SK-N-SH treated with all-trans-retinoic acid at 6 μM for 48 hours (cell line): ENCODE data around the gene ACRV1.

Experiments
- ATAC-seq: fragments of 200-7000 bp; cut with Tn5 transposase; 3 replicates; pipeline ENCODE4 v1.9.1; 2020; ENCODE audit warnings: mild to moderate bottlenecking, moderate library complexity
- ARNTL ChIP-seq: fragments of 450-650 bp; formaldehyde crosslinking; IDR thresholded peaks from 2 replicates; pipeline ENCODE4 v1.5.0; 2020; ENCODE audit warnings: low read depth, mild to moderate bottlenecking, moderate library complexity, borderline replicate concordance
- CSDC2 ChIP-seq: fragments of 250-450 bp; sonication (Bioruptor Pico); IDR thresholded peaks from 2 replicates; pipeline ENCODE4 v1.5.0; 2020; ENCODE audit warnings: mild to moderate bottlenecking, moderate library complexity
- ESRRG ChIP-seq: fragments of 250-450 bp; sonication (Bioruptor Pico); IDR thresholded peaks from 2 replicates; pipeline ENCODE4 v1.6.1; 2021; ENCODE audit warnings: mild to moderate bottlenecking
- GLIS3 ChIP-seq: fragments of 250-450 bp; sonication (Bioruptor Pico); IDR thresholded peaks from 2 replicates; pipeline ENCODE4 v1.5.0; 2020; ENCODE audit warnings: mild to moderate bottlenecking, moderate library complexity
- ISL1 ChIP-seq: fragments of 250-450 bp; sonication (Bioruptor Pico); IDR thresholded peaks from 2 replicates; pipeline ENCODE4 v2.1.2; 2022; ENCODE audit warnings: mild to moderate bottlenecking, moderate library complexity
- OSR1 ChIP-seq: fragments of 250-450 bp; sonication (Bioruptor Pico); IDR thresholded peaks from 2 replicates; pipeline ENCODE4 v1.8.0; 2022; ENCODE audit warnings: moderate library complexity, mild to moderate bottlenecking, inconsistent platforms
- PPARA ChIP-seq: fragments of 250-450 bp; sonication (Bioruptor Pico); IDR thresholded peaks from 2 replicates; pipeline ENCODE4 v1.5.0; 2020; ENCODE audit warnings: mild to moderate bottlenecking, borderline replicate concordance
- RARB ChIP-seq: fragments of 250-450 bp; sonication (Bioruptor Pico); IDR thresholded peaks from 2 replicates; pipeline ENCODE4 v1.8.0; 2021; ENCODE audit warnings: mild to moderate bottlenecking, moderate library complexity
- SNAI2 ChIP-seq: fragments of 250-450 bp; sonication (Bioruptor Pico); IDR thresholded peaks from 2 replicates; pipeline ENCODE4 v1.5.0; 2020; ENCODE audit warnings: mild to moderate bottlenecking, moderate library complexity
- TCF4 ChIP-seq: fragments of 250-450 bp; sonication (Bioruptor Pico); IDR thresholded peaks from 2 replicates; pipeline ENCODE4 v1.8.0; 2021; ENCODE audit warnings: mild to moderate bottlenecking, moderate library complexity, borderline replicate concordance
- TOX ChIP-seq: fragments of 250-450 bp; sonication (Bioruptor Pico); IDR thresholded peaks from 2 replicates; pipeline ENCODE4 v1.8.0; 2021; ENCODE audit warnings: mild to moderate bottlenecking, moderate library complexity, borderline replicate concordance
- ZC3H10 ChIP-seq: fragments of 250-450 bp; sonication (Bioruptor Pico); IDR thresholded peaks from 2 replicates; pipeline ENCODE4 v1.5.1; 2021; ENCODE audit warnings: mild to moderate bottlenecking, moderate library complexity
- ZFP3 ChIP-seq: fragments of 250-450 bp; sonication (Bioruptor Pico); IDR thresholded peaks from 2 replicates; pipeline ENCODE4 v1.5.0; 2020; ENCODE audit warnings: mild to moderate bottlenecking, moderate library complexity
- ZFP30 ChIP-seq: fragments of 450-650 bp; formaldehyde crosslinking; IDR thresholded peaks from 2 replicates; pipeline ENCODE4 v1.5.0; 2022; ENCODE audit warnings: mild to moderate bottlenecking, moderate library complexity
- ZNF565 ChIP-seq: fragments of 450-650 bp; formaldehyde crosslinking; conservative IDR thresholded peaks from 2 replicates; pipeline ENCODE4 v1.5.0; 2020; ENCODE audit warnings: low read depth, mild to moderate bottlenecking, moderate library complexity
- ZNF70 ChIP-seq: fragments of 450-650 bp; formaldehyde crosslinking; IDR thresholded peaks from 2 replicates; pipeline ENCODE4 v1.5.0; 2020; ENCODE audit warnings: mild to moderate bottlenecking, moderate library complexity
- ZNF8 ChIP-seq: fragments of 450-650 bp; formaldehyde crosslinking; IDR thresholded peaks from 2 replicates; pipeline ENCODE4 v1.5.0; 2020; ENCODE audit warnings: mild to moderate bottlenecking, moderate library complexity
- TF ChIP-seq, protein P1 (sequence below): fragments of 250-450 bp; sonication (Bioruptor Pico); IDR thresholded peaks from 2 replicates; pipeline ENCODE4 v1.5.0; 2020; ENCODE audit warnings: mild to moderate bottlenecking, moderate library complexity
- TF ChIP-seq, protein P2 (sequence below): fragments of 250-450 bp; sonication (Bioruptor Pico); IDR thresholded peaks from 2 replicates; pipeline ENCODE4 v1.5.1; 2021; ENCODE audit warnings: mild to moderate bottlenecking, moderate library complexity
- TF ChIP-seq, protein P3 (sequence below): fragments of 250-450 bp; sonication (Bioruptor Pico); IDR thresholded peaks from 2 replicates; pipeline ENCODE4 v1.8.0; 2020; ENCODE audit warnings: mild to moderate bottlenecking, moderate library complexity, borderline replicate concordance
- TF ChIP-seq, protein P4 (sequence below): fragments of 250-450 bp; sonication (Bioruptor Pico); IDR thresholded peaks from 2 replicates; pipeline ENCODE4 v1.8.0; 2021; ENCODE audit warnings: low read depth, mild to moderate bottlenecking, moderate library complexity, borderline replicate concordance
- TF ChIP-seq, protein P5 (sequence below): fragments of 250-450 bp; sonication (Bioruptor Pico); IDR thresholded peaks from 2 replicates; pipeline ENCODE4 v1.5.1; 2020; ENCODE audit warnings: low read depth, mild to moderate bottlenecking, moderate library complexity

ACRV1 gene

DNA sequence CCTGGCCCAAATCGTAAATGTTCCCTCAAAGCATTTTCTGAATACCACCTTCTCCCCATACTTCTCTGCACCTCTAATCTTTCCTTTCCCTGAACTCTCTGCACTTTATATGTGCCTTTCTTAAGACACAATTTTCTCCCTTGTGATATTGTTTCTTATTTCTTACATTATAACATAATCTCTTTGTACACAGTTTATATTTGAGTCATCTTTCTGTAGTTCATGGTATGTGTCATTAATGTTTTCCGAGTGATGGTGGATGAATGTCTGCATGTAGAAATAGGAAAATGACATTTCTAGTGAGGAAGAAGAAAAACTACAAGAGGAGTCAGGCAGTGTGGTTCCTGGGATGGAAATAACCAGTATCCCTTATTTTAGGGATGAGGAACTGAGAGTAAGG is 5.5 kb downstream of the ACRV1 start (continued):
- TF ChIP-seq, protein P1, sequence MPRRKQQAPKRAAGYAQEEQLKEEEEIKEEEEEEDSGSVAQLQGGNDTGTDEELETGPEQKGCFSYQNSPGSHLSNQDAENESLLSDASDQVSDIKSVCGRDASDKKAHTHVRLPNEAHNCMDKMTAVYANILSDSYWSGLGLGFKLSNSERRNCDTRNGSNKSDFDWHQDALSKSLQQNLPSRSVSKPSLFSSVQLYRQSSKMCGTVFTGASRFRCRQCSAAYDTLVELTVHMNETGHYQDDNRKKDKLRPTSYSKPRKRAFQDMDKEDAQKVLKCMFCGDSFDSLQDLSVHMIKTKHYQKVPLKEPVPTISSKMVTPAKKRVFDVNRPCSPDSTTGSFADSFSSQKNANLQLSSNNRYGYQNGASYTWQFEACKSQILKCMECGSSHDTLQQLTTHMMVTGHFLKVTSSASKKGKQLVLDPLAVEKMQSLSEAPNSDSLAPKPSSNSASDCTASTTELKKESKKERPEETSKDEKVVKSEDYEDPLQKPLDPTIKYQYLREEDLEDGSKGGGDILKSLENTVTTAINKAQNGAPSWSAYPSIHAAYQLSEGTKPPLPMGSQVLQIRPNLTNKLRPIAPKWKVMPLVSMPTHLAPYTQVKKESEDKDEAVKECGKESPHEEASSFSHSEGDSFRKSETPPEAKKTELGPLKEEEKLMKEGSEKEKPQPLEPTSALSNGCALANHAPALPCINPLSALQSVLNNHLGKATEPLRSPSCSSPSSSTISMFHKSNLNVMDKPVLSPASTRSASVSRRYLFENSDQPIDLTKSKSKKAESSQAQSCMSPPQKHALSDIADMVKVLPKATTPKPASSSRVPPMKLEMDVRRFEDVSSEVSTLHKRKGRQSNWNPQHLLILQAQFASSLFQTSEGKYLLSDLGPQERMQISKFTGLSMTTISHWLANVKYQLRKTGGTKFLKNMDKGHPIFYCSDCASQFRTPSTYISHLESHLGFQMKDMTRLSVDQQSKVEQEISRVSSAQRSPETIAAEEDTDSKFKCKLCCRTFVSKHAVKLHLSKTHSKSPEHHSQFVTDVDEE (CRISPR knock-in tag) = no peak
- TF ChIP-seq TCF4 (CRISPR knock-in tag) = no peak

DNA sequence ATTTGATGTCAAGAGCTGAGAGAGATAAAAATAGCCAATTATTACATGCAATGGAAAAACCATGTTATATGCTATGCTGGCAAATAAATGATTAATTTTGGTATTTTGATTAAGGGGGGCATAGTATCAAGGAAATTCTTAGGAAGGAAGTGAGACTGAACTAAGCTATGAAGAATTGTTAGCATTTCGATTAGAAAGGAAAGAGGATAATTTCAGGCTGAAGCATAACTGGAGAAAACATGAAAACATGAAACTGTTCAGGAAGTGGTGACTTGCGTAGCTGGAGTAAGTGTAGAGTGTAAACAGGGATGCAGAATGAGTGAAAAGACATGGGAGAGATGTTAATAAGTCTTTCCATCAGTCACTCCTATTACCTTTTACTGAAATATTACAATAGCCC is 6.4 kb downstream of the ACRV1 start:
- ATAC-seq = no peak
- no peak for TF ChIP-seq TOX (CRISPR knock-in tag)
- no peak for TF ChIP-seq ZNF8 (CRISPR knock-in tag)
- TF ChIP-seq OSR1 = no peak
- no peak for TF ChIP-seq GLIS3 (CRISPR knock-in tag)
- TF ChIP-seq, all 23 proteins: peak for 0

DNA sequence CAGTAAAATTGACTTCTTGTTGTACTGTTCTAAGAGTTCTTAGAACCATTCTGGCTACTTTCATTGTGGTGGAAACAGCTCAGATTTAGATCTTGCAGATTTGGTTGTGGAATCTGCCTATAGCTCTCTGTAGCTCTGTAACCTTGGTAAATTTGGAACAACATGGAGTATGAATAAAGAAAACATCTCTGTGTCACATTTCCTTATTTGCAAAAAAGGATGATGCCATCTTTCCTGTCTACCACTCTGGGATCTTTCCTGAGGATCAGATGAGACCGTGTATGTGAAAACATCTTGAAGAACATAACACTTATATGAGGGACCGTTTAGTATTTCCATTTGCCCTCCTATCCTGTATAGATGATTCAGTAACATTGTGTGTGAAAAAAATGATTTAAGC is 9.1 kb downstream of the ACRV1 start:
- TF ChIP-seq, protein P2, sequence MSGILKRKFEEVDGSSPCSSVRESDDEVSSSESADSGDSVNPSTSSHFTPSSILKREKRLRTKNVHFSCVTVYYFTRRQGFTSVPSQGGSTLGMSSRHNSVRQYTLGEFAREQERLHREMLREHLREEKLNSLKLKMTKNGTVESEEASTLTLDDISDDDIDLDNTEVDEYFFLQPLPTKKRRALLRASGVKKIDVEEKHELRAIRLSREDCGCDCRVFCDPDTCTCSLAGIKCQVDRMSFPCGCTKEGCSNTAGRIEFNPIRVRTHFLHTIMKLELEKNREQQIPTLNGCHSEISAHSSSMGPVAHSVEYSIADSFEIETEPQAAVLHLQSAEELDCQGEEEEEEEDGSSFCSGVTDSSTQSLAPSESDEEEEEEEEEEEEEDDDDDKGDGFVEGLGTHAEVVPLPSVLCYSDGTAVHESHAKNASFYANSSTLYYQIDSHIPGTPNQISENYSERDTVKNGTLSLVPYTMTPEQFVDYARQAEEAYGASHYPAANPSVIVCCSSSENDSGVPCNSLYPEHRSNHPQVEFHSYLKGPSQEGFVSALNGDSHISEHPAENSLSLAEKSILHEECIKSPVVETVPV (CRISPR knock-in tag) = no peak
- TF ChIP-seq ZC3H10 (CRISPR knock-in tag) = no peak
- TF ChIP-seq ZFP30 = no peak
- TF ChIP-seq PPARA (CRISPR knock-in tag) = no peak
- TF ChIP-seq ESRRG (CRISPR knock-in tag) = no peak
- TF ChIP-seq ARNTL (CRISPR knock-in tag) = no peak
- TF ChIP-seq ZNF565 (CRISPR knock-in tag) = no peak
- no peak for TF ChIP-seq ISL1 (CRISPR knock-in tag)
- TF ChIP-seq GLIS3 (CRISPR knock-in tag) = no peak
- TF ChIP-seq CSDC2 (CRISPR knock-in tag) = no peak
- no peak for TF ChIP-seq TOX (CRISPR knock-in tag)
- TF ChIP-seq RARB (CRISPR knock-in tag) = no peak
- no peak for TF ChIP-seq ZFP3
- TF ChIP-seq SNAI2 (CRISPR knock-in tag) = no peak
- no peak for TF ChIP-seq ZNF70 (CRISPR knock-in tag)
- TF ChIP-seq, protein P1 (CRISPR knock-in tag) = no peak
- TF ChIP-seq, protein P3, sequence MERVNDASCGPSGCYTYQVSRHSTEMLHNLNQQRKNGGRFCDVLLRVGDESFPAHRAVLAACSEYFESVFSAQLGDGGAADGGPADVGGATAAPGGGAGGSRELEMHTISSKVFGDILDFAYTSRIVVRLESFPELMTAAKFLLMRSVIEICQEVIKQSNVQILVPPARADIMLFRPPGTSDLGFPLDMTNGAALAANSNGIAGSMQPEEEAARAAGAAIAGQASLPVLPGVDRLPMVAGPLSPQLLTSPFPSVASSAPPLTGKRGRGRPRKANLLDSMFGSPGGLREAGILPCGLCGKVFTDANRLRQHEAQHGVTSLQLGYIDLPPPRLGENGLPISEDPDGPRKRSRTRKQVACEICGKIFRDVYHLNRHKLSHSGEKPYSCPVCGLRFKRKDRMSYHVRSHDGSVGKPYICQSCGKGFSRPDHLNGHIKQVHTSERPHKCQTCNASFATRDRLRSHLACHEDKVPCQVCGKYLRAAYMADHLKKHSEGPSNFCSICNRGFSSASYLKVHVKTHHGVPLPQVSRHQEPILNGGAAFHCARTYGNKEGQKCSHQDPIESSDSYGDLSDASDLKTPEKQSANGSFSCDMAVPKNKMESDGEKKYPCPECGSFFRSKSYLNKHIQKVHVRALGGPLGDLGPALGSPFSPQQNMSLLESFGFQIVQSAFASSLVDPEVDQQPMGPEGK (CRISPR knock-in tag) = no peak
- TF ChIP-seq, protein P4, sequence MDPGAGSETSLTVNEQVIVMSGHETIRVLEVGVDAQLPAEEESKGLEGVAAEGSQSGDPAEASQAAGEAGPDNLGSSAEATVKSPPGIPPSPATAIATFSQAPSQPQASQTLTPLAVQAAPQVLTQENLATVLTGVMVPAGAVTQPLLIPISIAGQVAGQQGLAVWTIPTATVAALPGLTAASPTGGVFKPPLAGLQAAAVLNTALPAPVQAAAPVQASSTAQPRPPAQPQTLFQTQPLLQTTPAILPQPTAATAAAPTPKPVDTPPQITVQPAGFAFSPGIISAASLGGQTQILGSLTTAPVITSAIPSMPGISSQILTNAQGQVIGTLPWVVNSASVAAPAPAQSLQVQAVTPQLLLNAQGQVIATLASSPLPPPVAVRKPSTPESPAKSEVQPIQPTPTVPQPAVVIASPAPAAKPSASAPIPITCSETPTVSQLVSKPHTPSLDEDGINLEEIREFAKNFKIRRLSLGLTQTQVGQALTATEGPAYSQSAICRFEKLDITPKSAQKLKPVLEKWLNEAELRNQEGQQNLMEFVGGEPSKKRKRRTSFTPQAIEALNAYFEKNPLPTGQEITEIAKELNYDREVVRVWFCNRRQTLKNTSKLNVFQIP = no peak
- TF ChIP-seq, protein P5, sequence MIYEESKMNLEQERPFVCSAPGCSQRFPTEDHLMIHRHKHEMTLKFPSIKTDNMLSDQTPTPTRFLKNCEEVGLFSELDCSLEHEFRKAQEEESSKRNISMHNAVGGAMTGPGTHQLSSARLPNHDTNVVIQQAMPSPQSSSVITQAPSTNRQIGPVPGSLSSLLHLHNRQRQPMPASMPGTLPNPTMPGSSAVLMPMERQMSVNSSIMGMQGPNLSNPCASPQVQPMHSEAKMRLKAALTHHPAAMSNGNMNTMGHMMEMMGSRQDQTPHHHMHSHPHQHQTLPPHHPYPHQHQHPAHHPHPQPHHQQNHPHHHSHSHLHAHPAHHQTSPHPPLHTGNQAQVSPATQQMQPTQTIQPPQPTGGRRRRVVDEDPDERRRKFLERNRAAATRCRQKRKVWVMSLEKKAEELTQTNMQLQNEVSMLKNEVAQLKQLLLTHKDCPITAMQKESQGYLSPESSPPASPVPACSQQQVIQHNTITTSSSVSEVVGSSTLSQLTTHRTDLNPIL (CRISPR knock-in tag) = no peak
- no peak for TF ChIP-seq ZNF8 (CRISPR knock-in tag)
- TF ChIP-seq, all 23 proteins: peak for 0
- ATAC-seq = no peak
